Measurements from ENCODE around the gene ELF5.

The ELF5 gene

DNA sequence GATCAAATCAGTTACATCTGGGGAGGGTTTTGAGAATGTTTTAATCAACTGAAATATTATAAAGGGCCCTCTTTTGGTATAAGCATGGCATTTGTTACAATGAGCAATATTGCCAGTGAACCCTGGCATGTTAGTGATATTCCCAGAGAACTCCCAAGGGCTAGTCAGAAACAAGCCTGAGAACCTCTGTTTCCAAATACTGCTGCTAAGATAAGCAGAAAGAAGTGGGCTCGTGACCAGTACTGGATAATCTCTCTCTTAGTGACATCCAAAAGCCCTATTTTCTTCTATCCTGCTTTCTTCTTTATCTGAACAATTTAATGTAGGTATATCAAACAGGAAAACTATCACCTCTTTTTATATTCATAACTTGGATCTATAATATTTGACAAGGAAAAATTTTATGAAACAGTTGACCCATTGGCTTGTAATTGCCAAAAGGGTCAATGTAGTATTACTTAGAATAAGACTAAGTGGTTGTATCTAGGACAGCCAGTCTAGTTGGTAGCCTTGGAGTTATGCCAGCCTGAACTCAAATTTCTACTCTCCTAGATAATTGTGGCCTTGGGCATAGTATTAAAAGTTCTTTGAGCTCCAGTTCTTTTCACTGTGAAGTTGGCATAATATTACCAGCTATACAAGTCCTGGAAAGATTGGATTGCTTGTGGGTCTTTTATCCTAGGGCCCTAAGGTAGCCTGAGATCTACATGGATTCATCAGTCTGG is 59.1 kb downstream of the ELF5 start:
- Histone ChIP-seq H3K4me1 (ENCODE audit: insufficient read depth, low read length) (no peaks in the 10 kb centered on the region), H3K27ac (ENCODE audit: low read length) (no peak overlapping the region), H3K4me3 (ENCODE audit: low read depth in 1 of 2, low read length in 2 of 2) (no peak overlapping the region), H3K9ac (ENCODE audit: low read depth, low read length) (no peak overlapping the region), H4K20me1 (ENCODE audit: insufficient read depth, low read length) (no peaks in the 10 kb centered on the region), H3K79me2 (ENCODE audit: insufficient read depth, low read length) (no peaks in the 10 kb centered on the region), H3K9me3 (ENCODE audit: insufficient read depth, low read length, severe bottlenecking) (no peaks in the 10 kb centered on the region), H3K4me2 (ENCODE audit: insufficient read depth, low read length) (no peak overlapping the region), H2AFZ (ENCODE audit: low read depth, low read length) (no peak overlapping the region), H3K36me3 (ENCODE audit: insufficient read depth, low read length) (peaks cover 81% of the 10 kb centered on the region), H3K27me3 (ENCODE audit: insufficient read depth, low read length, poor library complexity) (no peaks in the 10 kb centered on the region)
- TF ChIP-seq, protein P1, sequence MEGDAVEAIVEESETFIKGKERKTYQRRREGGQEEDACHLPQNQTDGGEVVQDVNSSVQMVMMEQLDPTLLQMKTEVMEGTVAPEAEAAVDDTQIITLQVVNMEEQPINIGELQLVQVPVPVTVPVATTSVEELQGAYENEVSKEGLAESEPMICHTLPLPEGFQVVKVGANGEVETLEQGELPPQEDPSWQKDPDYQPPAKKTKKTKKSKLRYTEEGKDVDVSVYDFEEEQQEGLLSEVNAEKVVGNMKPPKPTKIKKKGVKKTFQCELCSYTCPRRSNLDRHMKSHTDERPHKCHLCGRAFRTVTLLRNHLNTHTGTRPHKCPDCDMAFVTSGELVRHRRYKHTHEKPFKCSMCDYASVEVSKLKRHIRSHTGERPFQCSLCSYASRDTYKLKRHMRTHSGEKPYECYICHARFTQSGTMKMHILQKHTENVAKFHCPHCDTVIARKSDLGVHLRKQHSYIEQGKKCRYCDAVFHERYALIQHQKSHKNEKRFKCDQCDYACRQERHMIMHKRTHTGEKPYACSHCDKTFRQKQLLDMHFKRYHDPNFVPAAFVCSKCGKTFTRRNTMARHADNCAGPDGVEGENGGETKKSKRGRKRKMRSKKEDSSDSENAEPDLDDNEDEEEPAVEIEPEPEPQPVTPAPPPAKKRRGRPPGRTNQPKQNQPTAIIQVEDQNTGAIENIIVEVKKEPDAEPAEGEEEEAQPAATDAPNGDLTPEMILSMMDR (IDR thresholded peaks at IDR 0.05; ENCODE audit: borderline replicate concordance, extremely low read depth, low read length, poor library complexity, severe bottlenecking) = no peak
- ATAC-seq (ENCODE audit: insufficient read depth, low read depth) (no peak), DNase-seq (no peak)

DNA sequence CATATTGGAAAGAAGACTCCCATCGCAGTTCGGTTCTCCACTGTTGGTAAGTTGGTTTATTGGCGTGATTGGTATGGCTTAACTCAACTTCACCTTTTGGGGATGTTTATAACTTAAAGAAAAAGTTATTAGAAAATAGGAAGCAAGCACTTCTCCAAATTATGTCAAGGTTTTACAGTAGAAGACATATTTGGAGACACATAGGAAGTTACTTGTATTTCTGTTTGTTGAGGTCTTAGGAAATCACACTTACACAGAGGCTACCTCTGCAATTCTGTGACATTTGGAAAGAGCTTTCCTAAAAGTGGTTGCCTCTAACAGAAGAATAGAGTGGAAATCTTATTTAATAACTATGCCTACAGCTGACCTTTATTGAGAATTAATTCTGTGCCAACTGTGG is 62.5 kb downstream of the ELF5 start:
- DNase-seq (no peak), ATAC-seq (ENCODE audit: insufficient read depth, low read depth) (no peak)
- Histone ChIP-seq H2AFZ (ENCODE audit: low read depth, low read length) (no peak overlapping the region), H3K36me3 (ENCODE audit: insufficient read depth, low read length) (peaks cover 52% of the 10 kb centered on the region), H3K27me3 (ENCODE audit: insufficient read depth, low read length, poor library complexity) (no peaks in the 10 kb centered on the region), H3K9me3 (ENCODE audit: insufficient read depth, low read length, severe bottlenecking) (no peaks in the 10 kb centered on the region), H3K79me2 (ENCODE audit: insufficient read depth, low read length) (no peaks in the 10 kb centered on the region), H3K27ac (ENCODE audit: low read length) (no peak overlapping the region), H3K4me1 (ENCODE audit: insufficient read depth, low read length) (peaks cover 15% of the 10 kb centered on the region), H4K20me1 (ENCODE audit: insufficient read depth, low read length) (no peaks in the 10 kb centered on the region), H3K4me2 (ENCODE audit: insufficient read depth, low read length) (no peak overlapping the region), H3K9ac (ENCODE audit: low read depth, low read length) (no peak overlapping the region), H3K4me3 (ENCODE audit: low read depth in 1 of 2, low read length in 2 of 2) (no peak overlapping the region)
- TF ChIP-seq, protein P1 (IDR thresholded peaks at IDR 0.05; ENCODE audit: borderline replicate concordance, extremely low read depth, low read length, poor library complexity, severe bottlenecking) = no peak
- no peak for TF ChIP-seq EZH2 (IDR thresholded peaks at IDR 0.05; ENCODE audit: borderline replicate concordance, low read depth, low read length, severe bottlenecking)

DNA sequence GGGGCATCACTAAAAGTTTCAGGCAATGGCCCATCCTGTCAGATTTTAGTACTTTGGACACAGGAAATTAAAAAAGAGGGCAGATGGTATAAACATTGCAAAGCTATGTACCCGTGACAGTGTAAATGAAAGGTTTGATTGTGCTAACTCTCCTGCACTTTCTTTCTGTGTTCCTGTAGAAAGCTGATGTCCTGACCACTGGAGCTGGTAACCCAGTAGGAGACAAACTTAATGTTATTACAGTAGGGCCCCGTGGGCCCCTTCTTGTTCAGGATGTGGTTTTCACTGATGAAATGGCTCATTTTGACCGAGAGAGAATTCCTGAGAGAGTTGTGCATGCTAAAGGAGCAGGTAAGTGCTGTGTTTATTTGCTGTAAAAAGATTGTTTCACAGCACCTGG is 64.6 kb downstream of the ELF5 start:
- no peaks in the 10 kb centered on the region for H3K79me2 ChIP-seq (ENCODE audit: insufficient read depth, low read length)
- TF ChIP-seq, protein P1 (IDR thresholded peaks at IDR 0.05; ENCODE audit: borderline replicate concordance, extremely low read depth, low read length, poor library complexity, severe bottlenecking) = no peak
- no peak for TF ChIP-seq EZH2 (IDR thresholded peaks at IDR 0.05; ENCODE audit: borderline replicate concordance, low read depth, low read length, severe bottlenecking)
- H3K4me3 ChIP-seq (ENCODE audit: low read depth in 1 of 2, low read length in 2 of 2) = no peak overlapping the region
- no peaks in the 10 kb centered on the region for H4K20me1 ChIP-seq (ENCODE audit: insufficient read depth, low read length)
- no peaks in the 10 kb centered on the region for H3K9me3 ChIP-seq (ENCODE audit: insufficient read depth, low read length, severe bottlenecking)
- DNase-seq (peak; percentile 46), ATAC-seq (ENCODE audit: insufficient read depth, low read depth) (peak; percentile 90)
- peaks cover 15% of the 10 kb centered on the region for H3K4me1 ChIP-seq (ENCODE audit: insufficient read depth, low read length)
- no peaks in the 10 kb centered on the region for H3K27me3 ChIP-seq (ENCODE audit: insufficient read depth, low read length, poor library complexity)
- H3K27ac ChIP-seq (ENCODE audit: low read length) = no peak overlapping the region
- no peak overlapping the region for H3K4me2 ChIP-seq (ENCODE audit: insufficient read depth, low read length)
- no peak overlapping the region for H3K9ac ChIP-seq (ENCODE audit: low read depth, low read length)
- H3K36me3 ChIP-seq (ENCODE audit: insufficient read depth, low read length) = peaks cover 40% of the 10 kb centered on the region
- H2AFZ ChIP-seq (ENCODE audit: low read depth, low read length) = no peak overlapping the region
